Neural progenitor cell (in vitro differentiated cells): ENCODE measurements around the gene ZNF672. TPM values are rescaled to one million over a fixed set of nuclear protein-coding genes. Genes with fewer than 3 reads are reported as not detected.

Experiments used
- DNase-seq: peaks from one replicate; pipeline ENCODE4 v3.0.0-alpha.2; 2016; ENCODE audit warnings: low spot score
- H2AFZ ChIP-seq: fragments of 200-600 bp; sonication (generic); replicated peaks from 2 replicates; pipeline ENCODE4 v1.6.1; 2016; ENCODE audit warnings: antibody characterized with exemption
- H3F3A ChIP-seq: fragments of 200-600 bp; sonication (generic); 2 replicates; pipeline ENCODE4 v1.6.1; 2016; ENCODE audit warnings: antibody characterized with exemption, low read depth
- H3K27ac ChIP-seq: fragments of 200-600 bp; sonication (generic); 2 replicates; pipeline ENCODE4 v1.5.1; 2016; ENCODE audit warnings: mild to moderate bottlenecking
- H3K27me3 ChIP-seq: fragments of 200-600 bp; sonication (generic); 2 replicates; pipeline ENCODE4 v1.6.1; 2016; ENCODE audit warnings: mild to moderate bottlenecking, moderate library complexity
- H3K36me3 ChIP-seq: fragments of 200-600 bp; sonication (generic); 2 replicates; pipeline ENCODE4 v1.5.1; 2016
- H3K4me1 ChIP-seq: fragments of 200-600 bp; sonication (generic); 2 replicates; pipeline ENCODE4 v1.6.1; 2016; ENCODE audit warnings: mixed run types
- H3K4me2 ChIP-seq: fragments of 200-600 bp; sonication (generic); 2 replicates; pipeline ENCODE4 v1.6.1; 2016
- H3K4me3 ChIP-seq: fragments of 200-600 bp; sonication (generic); 2 replicates; pipeline ENCODE4 v1.5.1; 2016
- H3K79me2 ChIP-seq: fragments of 200-600 bp; sonication (generic); 2 replicates; pipeline ENCODE4 v1.6.1; 2016; ENCODE audit warnings: low read depth
- H3K9ac ChIP-seq: fragments of 200-600 bp; sonication (generic); 2 replicates; pipeline ENCODE4 v1.6.1; 2016
- H3K9me3 ChIP-seq: fragments of 200-600 bp; sonication (generic); 2 replicates; pipeline ENCODE4 v1.5.1; 2016; ENCODE audit warnings: low read depth
- H4K20me1 ChIP-seq: fragments of 200-600 bp; sonication (generic); 2 replicates; pipeline ENCODE4 v1.6.1; 2016; ENCODE audit warnings: low read depth
- H3K27ac Mint-ChIP-seq: 3 replicates; pipeline ENCODE4 v1.8.0; 2021; ENCODE audit warnings: mixed read lengths
- H3K27me3 Mint-ChIP-seq: 2 replicates; pipeline ENCODE4 v1.8.0; 2022; ENCODE audit warnings: low read depth, mild to moderate bottlenecking, inconsistent platforms, moderate library complexity, mixed read lengths; ENCODE audit not compliant: insufficient read depth
- H3K36me3 Mint-ChIP-seq: 3 replicates; pipeline ENCODE4 v1.8.0; 2021; ENCODE audit warnings: mixed read lengths
- H3K4me1 Mint-ChIP-seq: 3 replicates; pipeline ENCODE4 v1.8.0; 2021; ENCODE audit warnings: mixed read lengths
- H3K4me3 Mint-ChIP-seq: 3 replicates; pipeline ENCODE4 v1.8.0; 2021; ENCODE audit warnings: mild to moderate bottlenecking, moderate library complexity, mixed read lengths
- H3K9me3 Mint-ChIP-seq: 3 replicates; pipeline ENCODE4 v1.8.0; 2020; ENCODE audit warnings: mixed read lengths
- CTCF ChIP-seq: fragments of 200-600 bp; sonication (generic); IDR thresholded peaks from 2 replicates; pipeline ENCODE4 v1.5.1; 2017; ENCODE audit warnings: antibody characterized with exemption, mild to moderate bottlenecking
- EZH2 ChIP-seq: fragments of 200-600 bp; sonication (generic); IDR thresholded peaks from 2 replicates; pipeline ENCODE4 v1.6.1; 2017; ENCODE audit warnings: antibody characterized with exemption, mild to moderate bottlenecking, moderate library complexity
- EZH2phosphoT487 ChIP-seq: fragments of 200-600 bp; sonication (generic); IDR thresholded peaks from 2 replicates; pipeline ENCODE4 v1.6.1; 2017; ENCODE audit warnings: antibody characterized with exemption
- total RNA-seq: library from RNA; depleted of rRNA; stranded (reverse); fragments of >200 nt; gene quantifications from 2 replicates; pipeline ENCODE4 v1.2.3, GENCODE V29; 2015; ENCODE audit warnings: low replicate concordance

ZNF672 gene
- total RNA-seq, 1 donor from 2014 or later: 16.9 TPM

- Histone ChIP-seq H3K27ac (no peak overlapping the region), H3F3A (no peaks in the 10 kb centered on the region), H3K9me3 (no peaks in the 10 kb centered on the region), H3K36me3 (no peaks in the 10 kb centered on the region), H3K4me3 (no peak overlapping the region), H3K79me2 (no peaks in the 10 kb centered on the region), H3K27me3 (no peaks in the 10 kb centered on the region), H3K4me2 (no peak overlapping the region), H2AFZ (no peak overlapping the region), H4K20me1 (no peaks in the 10 kb centered on the region), H3K9ac (no peak overlapping the region), H3K4me1 (no peaks in the 10 kb centered on the region)
- Mint-ChIP-seq H3K4me3 (no peak overlapping the region), H3K27me3 (peaks cover 2% of the 10 kb centered on the region), H3K4me1 (no peaks in the 10 kb centered on the region), H3K27ac (no peak overlapping the region), H3K36me3 (peaks cover 2% of the 10 kb centered on the region), H3K9me3 (no peaks in the 10 kb centered on the region)
- no peak for DNase-seq
- TF ChIP-seq EZH2 (no peak), EZH2phosphoT487 (no peak), CTCF (no peak)
These were observed 29.1 kb upstream of the ZNF672 start for GRCh38 chr1:248808876-248809275.

- no peak for TF ChIP-seq EZH2phosphoT487
- no peak for TF ChIP-seq CTCF
- TF ChIP-seq EZH2: no peak
- H3K36me3 Mint-ChIP-seq: peaks cover 8% of the 10 kb centered on the region
- no peak overlapping the region for H2AFZ ChIP-seq
- no peaks in the 10 kb centered on the region for H3K9me3 ChIP-seq
- no peaks in the 10 kb centered on the region for H3K4me1 Mint-ChIP-seq
- no peak overlapping the region for H3K4me3 ChIP-seq
- no peaks in the 10 kb centered on the region for H3K27me3 ChIP-seq
- no peak overlapping the region for H3K9ac ChIP-seq
- H3K27me3 Mint-ChIP-seq: peaks cover 2% of the 10 kb centered on the region
- no peaks in the 10 kb centered on the region for H3K36me3 ChIP-seq
- H3F3A ChIP-seq: no peaks in the 10 kb centered on the region
- H3K4me3 Mint-ChIP-seq: no peak overlapping the region
- H3K27ac ChIP-seq: no peak overlapping the region
- no peaks in the 10 kb centered on the region for H3K4me1 ChIP-seq
- no peak overlapping the region for H3K27ac Mint-ChIP-seq
- no peaks in the 10 kb centered on the region for H3K9me3 Mint-ChIP-seq
- H3K79me2 ChIP-seq: no peaks in the 10 kb centered on the region
- no peak overlapping the region for H3K4me2 ChIP-seq
- H4K20me1 ChIP-seq: no peaks in the 10 kb centered on the region
- no peak for DNase-seq
These were observed 27.9 kb upstream of the ZNF672 start for GRCh38 chr1:248810000-248810726.

- TF ChIP-seq EZH2phosphoT487 (no peak), EZH2 (no peak), CTCF (no peak)
- Histone ChIP-seq H3K36me3 (no peaks in the 10 kb centered on the region), H3F3A (no peaks in the 10 kb centered on the region), H3K9me3 (no peaks in the 10 kb centered on the region), H3K4me1 (no peaks in the 10 kb centered on the region), H3K27ac (no peak overlapping the region), H3K4me3 (no peak overlapping the region), H3K9ac (no peak overlapping the region), H2AFZ (no peak overlapping the region), H3K27me3 (no peaks in the 10 kb centered on the region), H4K20me1 (no peaks in the 10 kb centered on the region), H3K79me2 (no peaks in the 10 kb centered on the region), H3K4me2 (no peak overlapping the region)
- Mint-ChIP-seq H3K27ac (no peak overlapping the region), H3K36me3 (peaks cover 13% of the 10 kb centered on the region), H3K4me3 (no peak overlapping the region), H3K9me3 (no peaks in the 10 kb centered on the region), H3K27me3 (peaks cover 2% of the 10 kb centered on the region), H3K4me1 (no peaks in the 10 kb centered on the region)
- no peak for DNase-seq
These were observed 27.1 kb upstream of the ZNF672 start for GRCh38 chr1:248810727-248811513.
